ENCODE data around the gene DOCK11. TPM values are rescaled to one million over a fixed set of nuclear protein-coding genes. Genes with fewer than 3 reads are reported as not detected.

Gene DOCK11
- polyA plus RNA-seq, 3 donors: 20.8 to 39.7 (median 34.8) TPM

DNA sequence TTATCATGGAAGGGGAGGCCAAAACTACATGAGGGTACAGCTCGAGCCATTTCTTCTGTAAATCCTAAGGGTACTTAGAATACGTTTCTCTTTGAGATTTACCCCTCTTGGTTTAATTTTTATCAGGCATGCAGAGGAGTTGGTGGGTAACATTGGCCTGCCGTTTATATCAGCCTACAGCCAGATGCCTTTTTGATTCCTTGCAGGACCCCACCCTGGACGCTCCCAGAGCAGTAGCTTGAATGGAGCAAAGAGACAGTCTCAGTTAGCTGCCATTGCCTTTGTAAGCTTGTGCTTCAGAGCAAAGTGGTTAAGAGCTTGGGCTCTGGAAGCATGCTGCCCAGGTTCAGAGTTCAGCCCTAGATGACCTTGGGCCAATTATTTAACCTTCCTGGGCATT is 9.0 kb downstream of the DOCK11 start:
- peaks cover 0 to 6% (median 2%) of the 10 kb centered on the region in 7 donors for H3K9me3 Mint-ChIP-seq
- no peak for TF ChIP-seq CTCF (IDR thresholded peaks at IDR 0.05)
- H3K27ac Mint-ChIP-seq: peak overlapping the region in 5 of 7 donors; percentile 82 to 97 (median 87)
- intact Hi-C loops (cut with micrococcal nuclease): no loop called here
- peak overlapping the region in 1 of 3 experiments; percentile 26 for H3K4me3 ChIP-seq (replicated peaks in 1 of 3; ENCODE audit: low read depth in 2 of 3, low read length in 3 of 3)
- H3K4me3 Mint-ChIP-seq: no peak overlapping the region
- H3K27me3 Mint-ChIP-seq (ENCODE audit: low read depth in 3 of 3): peaks cover 0 to 4% (median 0%) of the 10 kb centered on the region in 3 donors
- no peaks in the 10 kb centered on the region for H3K27me3 ChIP-seq (ENCODE audit: control insufficient read depth in 2 of 2, insufficient read depth in 2 of 2, low read length in 2 of 2)
- H3K36me3 Mint-ChIP-seq: peaks cover 0 to 10% of the 10 kb centered on the region in 2 donors
- no CpG with 5 or more reads among the region's 4 CpGs for WGBS (ENCODE audit: insufficient coverage)
- peaks cover 1 to 3% of the 10 kb centered on the region in 2 donors for H3K36me3 ChIP-seq (replicated peaks in 1 of 2; ENCODE audit: control insufficient read depth in 1 of 2, insufficient read depth in 2 of 2, low read length in 2 of 2)
- H2AFZ ChIP-seq (ENCODE audit: insufficient read depth, low read depth, low read length, poor library complexity, severe bottlenecking): no peak overlapping the region
- H3K9ac ChIP-seq (ENCODE audit: insufficient read depth, low read length, poor library complexity, severe bottlenecking): no peak overlapping the region
- peaks cover 64% of the 10 kb centered on the region for H4K20me1 ChIP-seq (ENCODE audit: insufficient read depth, low read length)
- peaks cover 52% of the 10 kb centered on the region for H3K4me1 Mint-ChIP-seq
- peak overlapping the region; percentile 25 to 82 for H3K27ac ChIP-seq (ENCODE audit: low read depth in 1 of 2, low read length in 2 of 2)
- H3K4me1 ChIP-seq (ENCODE audit: control insufficient read depth in 1 of 2, insufficient read depth in 2 of 2, low read length in 2 of 2): peaks cover 51 to 62% of the 10 kb centered on the region in 2 donors
- H3K4me2 ChIP-seq (replicated peaks; ENCODE audit: extremely low read depth, low read length, poor library complexity, severe bottlenecking): no peak overlapping the region
- DNase-seq: no peak
- peaks cover 92% of the 10 kb centered on the region for H3K79me2 ChIP-seq (ENCODE audit: insufficient read depth, low read length)
- H3K9me3 ChIP-seq (replicated peaks in 1 of 2; ENCODE audit: control insufficient read depth in 1 of 2, insufficient read depth in 1 of 2, low read length in 2 of 2): no peaks in the 10 kb centered on the region

- H3K27me3 Mint-ChIP-seq (ENCODE audit: low read depth in 3 of 3): peaks cover 0 to 5% (median 0%) of the 10 kb centered on the region in 3 donors
These were observed 11.3 kb downstream of the DOCK11 start for GRCh38 chrX:118506805-118507480.

More at GRCh38 chrX:118506805-118507480, 11.3 kb downstream of the DOCK11 start:
- Histone ChIP-seq H2AFZ (ENCODE audit: insufficient read depth, low read depth, low read length, poor library complexity, severe bottlenecking) (no peak overlapping the region), H3K27ac (ENCODE audit: low read depth in 1 of 2, low read length in 2 of 2) (peak overlapping the region in 1 of 2 donors; percentile 26), H3K9me3 (replicated peaks in 1 of 2; ENCODE audit: control insufficient read depth in 1 of 2, insufficient read depth in 1 of 2, low read length in 2 of 2) (no peaks in the 10 kb centered on the region), H4K20me1 (ENCODE audit: insufficient read depth, low read length) (peaks cover 82% of the 10 kb centered on the region), H3K4me1 (ENCODE audit: control insufficient read depth in 1 of 2, insufficient read depth in 2 of 2, low read length in 2 of 2) (peaks cover 46 to 67% of the 10 kb centered on the region in 2 donors), H3K27me3 (ENCODE audit: control insufficient read depth in 2 of 2, insufficient read depth in 2 of 2, low read length in 2 of 2) (no peaks in the 10 kb centered on the region), H3K36me3 (replicated peaks in 1 of 2; ENCODE audit: control insufficient read depth in 1 of 2, insufficient read depth in 2 of 2, low read length in 2 of 2) (no peaks in the 10 kb centered on the region), H3K4me3 (replicated peaks in 1 of 3; ENCODE audit: low read depth in 2 of 3, low read length in 3 of 3) (no peak overlapping the region), H3K79me2 (ENCODE audit: insufficient read depth, low read length) (peaks cover 96% of the 10 kb centered on the region), H3K4me2 (replicated peaks; ENCODE audit: extremely low read depth, low read length, poor library complexity, severe bottlenecking) (no peak overlapping the region), H3K9ac (ENCODE audit: insufficient read depth, low read length, poor library complexity, severe bottlenecking) (no peak overlapping the region)
- Mint-ChIP-seq H3K4me3 (no peak overlapping the region), H3K27ac (peak overlapping the region in 1 of 7 donors; percentile 54), H3K4me1 (peaks cover 65% of the 10 kb centered on the region), H3K36me3 (peaks cover 6 to 7% of the 10 kb centered on the region in 2 donors), H3K9me3 (peaks cover 0 to 3% (median 2%) of the 10 kb centered on the region in 7 donors)
- TF ChIP-seq CTCF (IDR thresholded peaks at IDR 0.05): no peak
- DNase-seq: no peak
- no CpG with 5 or more reads among the region's 11 CpGs for WGBS (ENCODE audit: insufficient coverage)
- intact Hi-C loops (cut with micrococcal nuclease): no loop called here

All from CD14-positive monocyte (primary cell).